Measurements from ENCODE around the gene CDCP1. TPM values are rescaled to one million over a fixed set of nuclear protein-coding genes. Genes with fewer than 3 reads are reported as not detected.
"Not testable (repeated sequence)": the region's sequence is repeated elsewhere in the genome, so short reads cannot be mapped to it uniquely, and the experiment has no call there.

CDCP1 gene
- total and polyA plus RNA-seq, 3 experiments from 2014 or later, result 0.71 to 0.96 TPM; not detected in 1

DNA sequence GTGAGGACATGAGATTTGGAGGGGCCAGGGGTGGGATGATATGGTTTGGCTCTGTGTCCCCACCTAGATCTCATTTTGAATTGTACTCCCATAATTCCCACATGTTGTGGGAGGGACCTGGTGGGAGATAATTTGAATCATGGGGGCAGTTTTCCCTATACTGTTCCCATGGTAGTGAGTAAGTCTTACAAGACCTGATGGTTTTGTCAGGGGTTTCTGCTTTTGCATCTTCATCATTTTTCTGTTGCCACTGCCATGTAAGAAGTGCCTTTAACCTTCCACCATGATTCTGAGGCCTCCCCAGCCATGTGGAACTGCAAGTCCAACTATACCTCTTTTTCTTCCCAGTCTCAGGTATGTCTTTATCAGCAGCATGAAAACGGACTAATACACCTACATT is 67.9 kb downstream of the CDCP1 start:
- DNase-seq; H3K4me3 ChIP-seq (ENCODE audit: low read length); H3K27ac ChIP-seq (ENCODE audit: low read depth, low read length); H3K27me3 ChIP-seq (ENCODE audit: insufficient read depth, low read length, poor library complexity, severe bottlenecking); H3K36me3 ChIP-seq (ENCODE audit: insufficient read depth, low read length); H3K9me3 Mint-ChIP-seq; POLR2A ChIA-PET; H3K9me3 ChIP-seq (ENCODE audit: low read length); H3K4me1 ChIP-seq (ENCODE audit: insufficient read depth, low read length); H3K4me3 Mint-ChIP-seq; H3K36me3 Mint-ChIP-seq; H3K4me1 Mint-ChIP-seq; CTCF ChIA-PET; H3K27ac Mint-ChIP-seq: not testable (repeated sequence)
- H3K27me3 Mint-ChIP-seq, result peaks cover 11 to 27% of the 10 kb centered on the region in 2 donors

DNA sequence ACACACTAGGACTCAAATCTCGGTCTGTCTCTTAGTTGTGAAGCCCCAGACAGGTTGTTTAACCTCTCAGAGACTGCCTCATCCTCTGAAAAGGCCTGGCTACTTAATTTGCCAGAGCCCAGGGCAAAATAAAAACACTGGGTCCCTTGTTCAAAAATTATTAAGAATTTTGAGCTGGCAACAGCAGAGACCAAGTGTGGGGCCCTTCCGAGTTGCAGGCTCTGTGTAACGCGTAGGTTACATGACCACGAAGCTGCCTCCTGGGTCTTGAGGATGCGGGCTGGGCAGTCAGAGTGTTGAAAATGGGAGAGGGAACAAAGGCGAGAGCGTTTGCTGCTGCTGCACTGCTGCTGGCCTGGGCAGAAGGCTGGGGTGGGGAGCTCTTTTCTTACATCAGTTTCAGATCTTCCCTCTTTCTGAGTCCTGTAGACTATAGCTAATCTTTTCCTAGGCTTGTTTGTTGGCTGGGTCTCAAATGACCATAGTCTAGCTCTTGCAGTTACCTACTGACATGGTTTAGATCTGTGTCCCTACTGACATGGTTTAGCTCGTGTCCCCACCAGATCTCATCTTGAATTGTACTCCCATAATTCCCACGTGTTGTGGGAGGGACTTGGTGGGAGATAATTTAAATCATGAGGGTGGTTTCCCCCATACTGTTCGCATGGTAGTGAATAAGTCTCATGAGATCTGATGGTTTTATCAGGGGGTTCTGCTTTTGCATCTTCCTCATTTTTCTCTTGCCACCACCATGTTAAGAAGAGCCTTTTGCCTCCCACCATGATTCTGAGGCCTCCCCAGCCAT is 70.2 kb downstream of the CDCP1 start:
- H3K4me1 ChIP-seq (ENCODE audit: insufficient read depth, low read length), result no peaks in the 10 kb centered on the region
- Mint-ChIP-seq H3K4me1 (no peaks in the 10 kb centered on the region), H3K9me3 (no peaks in the 10 kb centered on the region), H3K4me3 (no peak overlapping the region), H3K27me3 (peaks cover 13 to 26% of the 10 kb centered on the region in 2 donors), H3K27ac (no peak overlapping the region), H3K36me3 (peaks cover 0 to 9% (median 0%) of the 10 kb centered on the region in 3 donors)
- CTCF ChIA-PET, result interaction anchor here (1.2 kb wide), 1 partner anchor 34 kb away, joined by 3 read pairs; no protein-coding TSS in a partner anchor
- no peak overlapping the region for H3K4me3 ChIP-seq (ENCODE audit: low read length)
- POLR2A ChIA-PET, result no interaction called here
- H3K36me3 ChIP-seq (ENCODE audit: insufficient read depth, low read length), result no peaks in the 10 kb centered on the region
- no peak overlapping the region for H3K27ac ChIP-seq (ENCODE audit: low read depth, low read length)
- no peaks in the 10 kb centered on the region for H3K9me3 ChIP-seq (ENCODE audit: low read length)
- DNase-seq, result no peak
- H3K27me3 ChIP-seq (ENCODE audit: insufficient read depth, low read length, poor library complexity, severe bottlenecking), result no peaks in the 10 kb centered on the region

DNA sequence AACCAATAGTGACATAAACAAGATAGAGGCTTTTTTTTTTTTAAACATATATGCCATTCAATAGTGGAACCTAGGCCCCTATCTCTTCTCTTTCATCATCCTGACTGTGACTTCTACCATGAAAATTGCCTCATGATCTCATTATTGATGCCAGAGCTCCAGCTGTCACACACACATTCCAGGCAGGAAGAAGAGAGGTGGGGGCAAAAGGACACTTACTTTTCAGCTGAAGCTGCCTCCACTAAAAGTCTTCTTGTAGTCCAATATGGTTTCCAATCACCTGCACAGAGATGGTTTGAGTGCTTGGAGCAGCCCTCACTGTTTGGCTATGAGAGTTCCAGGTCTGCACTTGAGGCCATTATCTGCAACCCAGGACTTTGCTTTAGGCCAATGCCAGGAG is 75.1 kb downstream of the CDCP1 start:
- Histone ChIP-seq H3K27ac (ENCODE audit: low read depth, low read length) (no peak overlapping the region), H3K9me3 (ENCODE audit: low read length) (no peaks in the 10 kb centered on the region), H3K27me3 (ENCODE audit: insufficient read depth, low read length, poor library complexity, severe bottlenecking) (no peaks in the 10 kb centered on the region), H3K4me3 (ENCODE audit: low read length) (no peak overlapping the region), H3K4me1 (ENCODE audit: insufficient read depth, low read length) (no peaks in the 10 kb centered on the region), H3K36me3 (ENCODE audit: insufficient read depth, low read length) (no peaks in the 10 kb centered on the region)
- Mint-ChIP-seq H3K36me3 (peaks cover 0 to 5% (median 0%) of the 10 kb centered on the region in 3 donors), H3K9me3 (no peaks in the 10 kb centered on the region), H3K27ac (no peak overlapping the region), H3K4me1 (no peaks in the 10 kb centered on the region), H3K4me3 (no peak overlapping the region), H3K27me3 (peaks cover 9 to 39% of the 10 kb centered on the region in 2 donors)
- DNase-seq, result no peak
- ChIA-PET POLR2A (no interaction called here), CTCF (no interaction called here)

DNA sequence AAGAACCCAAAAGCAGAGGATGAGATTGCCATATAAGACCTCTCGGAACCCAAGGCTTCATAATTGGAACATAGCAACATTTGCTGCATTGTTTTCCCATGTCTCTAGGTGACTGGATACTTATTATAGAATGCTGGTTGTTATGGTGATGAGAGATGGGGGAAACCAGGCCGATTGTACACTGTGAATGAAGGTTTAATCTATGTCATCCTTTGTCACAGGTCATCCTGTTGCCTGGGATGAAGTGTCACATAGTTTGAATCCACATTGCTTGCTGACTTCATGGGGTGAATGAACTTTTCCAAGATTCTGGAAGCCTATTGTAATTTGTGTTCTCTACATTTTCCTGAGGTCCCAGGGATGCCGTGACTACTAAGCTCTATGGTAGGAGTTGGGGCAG is 78.2 kb downstream of the CDCP1 start:
- CTCF ChIA-PET, result no interaction called here
- H3K27ac Mint-ChIP-seq, result no peak overlapping the region

DNA sequence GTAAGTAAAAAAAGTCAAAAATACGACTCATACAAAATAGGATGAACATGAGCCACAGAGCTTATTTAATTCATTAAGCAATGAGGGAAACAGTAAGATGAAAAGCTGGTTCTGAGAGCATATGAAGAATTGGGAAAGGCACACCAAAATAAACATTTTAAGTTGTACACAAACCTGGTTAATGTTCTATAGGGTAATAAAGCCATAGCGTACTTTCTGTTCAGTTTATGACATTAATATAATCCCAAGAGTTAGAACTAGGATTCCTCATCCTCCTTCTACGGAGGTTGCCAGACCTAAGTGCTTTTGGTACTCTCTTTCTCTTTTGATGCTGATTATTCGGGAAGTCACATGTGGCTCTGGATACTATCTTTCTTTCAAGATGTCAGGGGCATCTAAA is 78.7 kb downstream of the CDCP1 start:
- Mint-ChIP-seq H3K9me3 (no peaks in the 10 kb centered on the region), H3K4me1 (peaks cover 3 to 12% (median 11%) of the 10 kb centered on the region in 3 donors), H3K36me3 (no peaks in the 10 kb centered on the region), H3K27me3 (peaks cover 8 to 35% of the 10 kb centered on the region in 2 donors), H3K27ac (no peak overlapping the region), H3K4me3 (no peak overlapping the region)
- H3K27me3 ChIP-seq (ENCODE audit: insufficient read depth, low read length, poor library complexity, severe bottlenecking), result no peaks in the 10 kb centered on the region
- peaks cover 10% of the 10 kb centered on the region for H3K4me1 ChIP-seq (ENCODE audit: insufficient read depth, low read length)
- ChIA-PET POLR2A (no interaction called here), CTCF (no interaction called here)
- H3K9me3 ChIP-seq (ENCODE audit: low read length), result no peaks in the 10 kb centered on the region
- no peak for DNase-seq
- H3K4me3 ChIP-seq (ENCODE audit: low read length), result no peak overlapping the region
- no peaks in the 10 kb centered on the region for H3K36me3 ChIP-seq (ENCODE audit: insufficient read depth, low read length)
- no peak overlapping the region for H3K27ac ChIP-seq (ENCODE audit: low read depth, low read length)

More for the DNA sequence above, 78.2 kb downstream of the CDCP1 start:
- H3K4me1 ChIP-seq (ENCODE audit: insufficient read depth, low read length), result peaks cover 10% of the 10 kb centered on the region
- DNase-seq, result no peak
- no peaks in the 10 kb centered on the region for H3K36me3 ChIP-seq (ENCODE audit: insufficient read depth, low read length)
- Mint-ChIP-seq H3K9me3 (no peaks in the 10 kb centered on the region), H3K36me3 (no peaks in the 10 kb centered on the region), H3K4me3 (no peak overlapping the region), H3K4me1 (peaks cover 3 to 12% (median 11%) of the 10 kb centered on the region in 3 donors), H3K27me3 (peaks cover 8 to 35% of the 10 kb centered on the region in 2 donors)
- H3K9me3 ChIP-seq (ENCODE audit: low read length), result no peaks in the 10 kb centered on the region
- no peaks in the 10 kb centered on the region for H3K27me3 ChIP-seq (ENCODE audit: insufficient read depth, low read length, poor library complexity, severe bottlenecking)
- POLR2A ChIA-PET, result no interaction called here
- no peak overlapping the region for H3K4me3 ChIP-seq (ENCODE audit: low read length)
- H3K27ac ChIP-seq (ENCODE audit: low read depth, low read length), result no peak overlapping the region

DNA sequence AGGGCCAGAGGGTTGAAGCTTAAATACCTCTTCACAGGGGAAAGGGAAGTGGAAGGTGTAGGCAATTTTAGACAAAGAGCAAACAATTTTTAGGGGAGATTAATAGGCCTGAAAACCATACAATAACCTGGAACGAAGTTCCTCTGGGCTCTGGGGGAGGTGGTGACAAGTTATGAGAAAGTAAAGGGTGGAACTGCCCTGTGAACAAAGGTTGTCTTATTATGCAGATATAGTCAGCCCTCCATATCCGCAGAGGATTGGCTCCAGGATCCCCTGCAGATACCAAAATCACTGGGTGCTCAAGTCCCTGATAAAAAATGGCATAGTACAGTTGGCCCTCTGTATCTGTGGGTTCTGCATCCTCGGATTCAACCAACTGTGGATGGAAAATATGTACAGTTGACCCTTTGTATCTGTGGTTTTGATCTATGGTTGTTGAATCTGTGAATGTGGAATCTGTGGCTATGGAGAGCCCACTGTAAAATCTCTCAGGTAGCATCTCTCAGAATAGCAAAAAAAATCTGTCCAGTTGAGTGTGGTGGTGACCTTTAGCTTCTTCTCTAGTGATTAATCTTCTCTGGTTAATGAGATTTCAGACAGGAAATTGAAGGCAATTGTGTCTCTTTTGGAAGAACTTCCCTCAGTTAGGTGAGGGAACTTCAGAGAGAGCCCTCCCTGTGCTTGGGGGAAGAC is 79.9 kb downstream of the CDCP1 start:
- Histone ChIP-seq H3K27me3 (ENCODE audit: insufficient read depth, low read length, poor library complexity, severe bottlenecking) (no peaks in the 10 kb centered on the region), H3K27ac (ENCODE audit: low read depth, low read length) (no peak overlapping the region), H3K4me3 (ENCODE audit: low read length) (no peak overlapping the region), H3K9me3 (ENCODE audit: low read length) (no peaks in the 10 kb centered on the region), H3K4me1 (ENCODE audit: insufficient read depth, low read length) (peaks cover 10% of the 10 kb centered on the region), H3K36me3 (ENCODE audit: insufficient read depth, low read length) (no peaks in the 10 kb centered on the region)
- H3K4me3 Mint-ChIP-seq, result no peak overlapping the region
- no peaks in the 10 kb centered on the region for H3K36me3 Mint-ChIP-seq
- no peak overlapping the region for H3K27ac Mint-ChIP-seq
- DNase-seq, result no peak
- POLR2A ChIA-PET, result no interaction called here
- peaks cover 8 to 35% of the 10 kb centered on the region in 2 donors for H3K27me3 Mint-ChIP-seq
- no peaks in the 10 kb centered on the region for H3K9me3 Mint-ChIP-seq
- H3K4me1 Mint-ChIP-seq, result peaks cover 3 to 12% (median 11%) of the 10 kb centered on the region in 3 donors
- CTCF ChIA-PET, result no interaction called here

DNA sequence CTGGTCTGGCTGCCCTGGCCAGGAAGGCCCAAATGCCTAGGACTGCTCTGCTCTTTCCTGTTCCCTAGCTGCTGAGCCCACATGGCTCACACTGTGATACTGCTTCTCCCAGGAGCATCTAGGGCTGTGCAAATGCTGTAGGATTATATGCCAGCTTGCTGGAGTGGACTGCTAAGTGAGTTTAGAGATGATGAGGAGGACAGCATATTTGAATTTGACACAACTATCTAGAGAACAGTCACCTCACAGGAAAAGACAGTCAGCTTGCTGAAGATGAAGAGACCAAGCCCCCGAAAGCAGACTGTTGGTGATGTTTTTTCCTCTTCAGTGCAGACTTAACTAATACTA is 80.8 kb downstream of the CDCP1 start:
- CTCF ChIA-PET, result no interaction called here
- Mint-ChIP-seq H3K27ac (no peak overlapping the region), H3K4me1 (peaks cover 3 to 12% (median 11%) of the 10 kb centered on the region in 3 donors), H3K4me3 (no peak overlapping the region), H3K9me3 (no peaks in the 10 kb centered on the region), H3K36me3 (no peaks in the 10 kb centered on the region), H3K27me3 (peaks cover 6 to 35% of the 10 kb centered on the region in 2 donors)
- Histone ChIP-seq H3K27me3 (ENCODE audit: insufficient read depth, low read length, poor library complexity, severe bottlenecking) (no peaks in the 10 kb centered on the region), H3K4me1 (ENCODE audit: insufficient read depth, low read length) (peaks cover 10% of the 10 kb centered on the region), H3K4me3 (ENCODE audit: low read length) (no peak overlapping the region), H3K36me3 (ENCODE audit: insufficient read depth, low read length) (no peaks in the 10 kb centered on the region), H3K9me3 (ENCODE audit: low read length) (no peaks in the 10 kb centered on the region), H3K27ac (ENCODE audit: low read depth, low read length) (peak overlapping the region; percentile 64)
- POLR2A ChIA-PET, result no interaction called here
- DNase-seq, result no peak

DNA sequence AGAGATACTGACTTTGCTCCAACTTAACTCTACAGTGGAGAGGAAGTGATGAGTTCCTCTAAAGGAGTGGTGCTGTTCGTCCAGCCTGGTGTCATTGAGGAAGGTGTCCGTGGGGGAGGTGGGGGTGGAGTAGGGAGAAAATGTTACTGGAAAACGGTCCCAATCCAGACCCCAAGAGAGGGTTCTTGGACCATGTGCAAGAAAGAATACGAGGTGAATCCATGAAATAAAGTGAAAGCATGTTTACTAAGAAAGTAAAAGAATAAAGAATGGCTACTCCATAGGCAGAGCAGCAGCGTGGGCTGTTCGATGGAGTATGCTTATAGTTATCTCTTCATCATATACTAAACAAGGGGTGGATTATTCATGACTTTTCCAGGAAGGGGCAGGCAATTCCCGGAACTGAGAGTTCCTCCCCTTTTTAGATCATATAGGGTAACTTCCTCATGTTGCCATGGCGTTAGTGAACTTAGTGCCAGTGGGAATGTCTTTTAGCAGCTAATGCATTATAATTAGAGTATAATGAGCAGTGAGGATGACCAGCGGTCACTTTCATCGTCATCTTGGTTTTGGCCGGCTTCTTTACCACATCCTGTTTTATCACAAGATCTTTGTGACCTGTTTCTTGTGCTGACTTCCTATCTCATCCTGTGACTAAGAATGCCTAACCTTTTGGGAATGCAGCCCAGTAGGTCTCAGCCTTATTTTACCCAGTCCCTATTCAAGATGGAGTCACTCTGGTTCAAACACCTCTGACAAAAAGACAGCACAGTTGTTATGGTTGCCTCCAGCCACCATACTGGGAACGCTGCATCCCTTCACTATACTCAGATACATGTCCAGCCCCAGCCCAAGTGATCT is 81.4 kb downstream of the CDCP1 start:
- Mint-ChIP-seq H3K4me3 (peak overlapping the region in 2 of 7 donors; percentile 54 to 66), H3K27ac (peak overlapping the region in 1 of 8 donors; percentile 61), H3K36me3 (no peaks in the 10 kb centered on the region), H3K9me3 (no peaks in the 10 kb centered on the region), H3K27me3 (peaks cover 6 to 35% of the 10 kb centered on the region in 2 donors), H3K4me1 (peaks cover 3 to 12% (median 11%) of the 10 kb centered on the region in 3 donors)
- Histone ChIP-seq H3K27me3 (ENCODE audit: insufficient read depth, low read length, poor library complexity, severe bottlenecking) (no peaks in the 10 kb centered on the region), H3K4me3 (ENCODE audit: low read length) (no peak overlapping the region), H3K36me3 (ENCODE audit: insufficient read depth, low read length) (no peaks in the 10 kb centered on the region), H3K27ac (ENCODE audit: low read depth, low read length) (peak overlapping the region; percentile 68), H3K4me1 (ENCODE audit: insufficient read depth, low read length) (peaks cover 10% of the 10 kb centered on the region), H3K9me3 (ENCODE audit: low read length) (no peaks in the 10 kb centered on the region)
- ChIA-PET POLR2A (no interaction called here), CTCF (no interaction called here)
- DNase-seq, result no peak
